ENCODE results near the gene CSNK2A1.
A peak's percentile ranks its signal among the peaks of the same experiment; 100 is the strongest.
"Not testable (repeated sequence)": the region's sequence is repeated elsewhere in the genome, so short reads cannot be mapped to it uniquely, and the experiment has no call there.

Gene CSNK2A1

GRCh38 chr20:483815-484644 is 59.6 kb downstream of the CSNK2A1 start:
- no peak for DNase-seq (ENCODE audit: low read depth)

- DNase-seq (ENCODE audit: low read depth) = no peak
These were observed 62.4 kb downstream of the CSNK2A1 start for GRCh38 chr20:481167-481566.

GRCh38 chr20:480044-480443 is 63.5 kb downstream of the CSNK2A1 start:
- DNase-seq (ENCODE audit: low read depth) = no peak

- DNase-seq (ENCODE audit: low read depth) = no peak
These were observed 64.1 kb downstream of the CSNK2A1 start for GRCh38 chr20:479487-479886.

- DNase-seq (ENCODE audit: low read depth) = no peak
These were observed 64.6 kb downstream of the CSNK2A1 start for GRCh38 chr20:478949-479429.

- DNase-seq (ENCODE audit: low read depth) = no peak
These were observed 65.3 kb downstream of the CSNK2A1 start for GRCh38 chr20:478010-478948.

- not testable (repeated sequence) for DNase-seq (ENCODE audit: low read depth)
These were observed 66.9 kb downstream of the CSNK2A1 start for GRCh38 chr20:476561-477249.

GRCh38 chr20:475463-476357 is 67.9 kb downstream of the CSNK2A1 start:
- no peak for DNase-seq (ENCODE audit: low read depth)

GRCh38 chr20:474581-474980 is 69.0 kb downstream of the CSNK2A1 start:
- DNase-seq (ENCODE audit: low read depth) = no peak

GRCh38 chr20:472889-473292 is 70.7 kb downstream of the CSNK2A1 start:
- no peak for DNase-seq (ENCODE audit: low read depth)

GRCh38 chr20:472137-472846 is 71.3 kb downstream of the CSNK2A1 start:
- DNase-seq (ENCODE audit: low read depth) = no peak

GRCh38 chr20:469746-470490 is 73.7 kb downstream of the CSNK2A1 start:
- DNase-seq (ENCODE audit: low read depth) = no peak

GRCh38 chr20:467755-468154 is 75.8 kb downstream of the CSNK2A1 start:
- no peak for DNase-seq (ENCODE audit: low read depth)

- DNase-seq (ENCODE audit: low read depth) = peak; percentile 77
These were observed 81.2 kb downstream of the CSNK2A1 start, which contains the start of gene TBC1D20 for GRCh38 chr20:462199-462991. TBC1D20 (minus strand) TSS chr20:462533; CDS start chr20:462405, 128 bp downstream.

- peak; percentile 42 for DNase-seq (ENCODE audit: low read depth)
These were observed 82.1 kb downstream of the CSNK2A1 start for GRCh38 chr20:461254-462198.

GRCh38 chr20:460707-461106 is 82.9 kb downstream of the CSNK2A1 start:
- DNase-seq (ENCODE audit: low read depth) = no peak

GRCh38 chr20:460180-460579 is 83.4 kb downstream of the CSNK2A1 start:
- no peak for DNase-seq (ENCODE audit: low read depth)

GRCh38 chr20:458776-459175 is 84.8 kb downstream of the CSNK2A1 start:
- no peak for DNase-seq (ENCODE audit: low read depth)
